ENCODE data around the gene NPNT. TPM values are rescaled to one million over a fixed set of nuclear protein-coding genes. Genes with fewer than 3 reads are reported as not detected.

The NPNT gene
- total RNA-seq, 1 donor from 2014 or later = 17.5 TPM

Other genes with a start within 250 kb of the NPNT start
- gene INTS12, start 186.8 kb upstream of the NPNT start, total RNA-seq = 14.0 TPM
- gene GSTCD, start 186.7 kb upstream of the NPNT start, total RNA-seq = 14.7 TPM

Data from esophagus mucosa (tissue), 1 donor.